NCI-H187 treated with DMSO at 0.1 percent for 48 hours (cell line): ENCODE data around the gene CCDC112.
"Not testable (repeated sequence)": the region's sequence is repeated elsewhere in the genome, so short reads cannot be mapped to it uniquely, and the experiment has no call there.

Experiments used
- DNase-seq: peaks from one replicate; lab custom pipeline; 2025; lab: John Stamatoyannopoulos, UW

The CCDC112 gene

GRCh38 chr5:115262011-115262320 lies 34.5 kb downstream of the CCDC112 start:
- DNase-seq, result no peak

GRCh38 chr5:115260248-115260647 lies 36.2 kb downstream of the CCDC112 start:
- no peak for DNase-seq

- no peak for DNase-seq
These were observed 38.5 kb downstream of the CCDC112 start for GRCh38 chr5:115257981-115258380.

DNA sequence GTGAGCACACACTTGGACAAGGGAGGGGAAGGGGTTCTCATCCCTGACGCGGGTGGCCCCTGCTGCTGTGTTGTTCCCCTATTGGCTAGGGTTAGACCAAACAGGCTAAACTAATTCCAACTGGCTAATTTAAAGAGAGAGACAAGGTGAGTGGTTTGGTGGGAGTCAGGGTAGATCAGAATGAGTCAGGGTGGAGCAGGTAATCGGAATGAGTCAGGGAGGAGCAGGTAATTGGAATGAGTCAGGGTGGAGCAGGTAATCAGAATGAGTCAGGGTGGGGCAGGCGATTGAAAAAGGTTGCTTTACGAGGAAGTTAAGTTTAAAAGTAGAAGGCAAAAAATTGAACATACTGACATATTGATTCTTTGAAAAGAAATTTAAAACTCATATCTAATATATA lies 47.1 kb downstream of the CCDC112 start:
- DNase-seq, result not testable (repeated sequence)

- no peak for DNase-seq
These were observed 50.0 kb downstream of the CCDC112 start for GRCh38 chr5:115246361-115246991.

GRCh38 chr5:115243412-115243811 lies 53.0 kb downstream of the CCDC112 start:
- no peak for DNase-seq

DNA sequence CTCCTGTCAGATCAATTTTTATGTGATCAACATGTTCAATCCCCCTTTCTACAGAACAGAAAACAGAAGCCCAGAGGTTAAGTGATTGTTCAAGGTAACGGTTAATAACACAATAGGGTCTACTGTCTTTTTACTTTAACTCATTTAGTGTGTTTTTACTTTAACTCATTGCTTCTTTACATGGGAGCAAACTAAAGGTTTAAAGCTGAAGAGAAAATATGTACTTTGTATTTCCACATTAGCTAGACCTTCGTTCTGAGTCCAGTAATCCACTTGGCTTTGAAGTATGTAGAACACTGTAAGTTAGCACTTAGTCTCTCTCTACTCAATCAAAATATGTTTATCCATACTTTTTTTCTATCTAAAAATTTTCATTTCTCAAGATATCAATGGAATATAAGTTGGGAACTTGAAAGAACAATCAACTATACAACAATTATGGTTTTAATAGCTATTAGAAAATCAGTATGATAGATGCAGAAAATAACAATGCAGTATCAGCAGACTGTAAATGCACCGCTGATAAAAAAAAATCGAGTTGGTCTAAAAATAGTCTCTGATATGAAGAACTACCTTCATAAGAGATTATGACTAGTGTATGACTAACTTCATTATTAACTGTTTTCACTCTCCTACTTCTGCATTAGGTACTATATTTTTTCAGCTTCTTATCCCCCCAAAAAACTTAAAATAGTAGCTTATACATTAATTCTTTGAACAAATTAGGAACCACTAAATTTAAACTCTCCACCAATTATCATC lies 54.4 kb downstream of the CCDC112 start:
- DNase-seq, result no peak

DNA sequence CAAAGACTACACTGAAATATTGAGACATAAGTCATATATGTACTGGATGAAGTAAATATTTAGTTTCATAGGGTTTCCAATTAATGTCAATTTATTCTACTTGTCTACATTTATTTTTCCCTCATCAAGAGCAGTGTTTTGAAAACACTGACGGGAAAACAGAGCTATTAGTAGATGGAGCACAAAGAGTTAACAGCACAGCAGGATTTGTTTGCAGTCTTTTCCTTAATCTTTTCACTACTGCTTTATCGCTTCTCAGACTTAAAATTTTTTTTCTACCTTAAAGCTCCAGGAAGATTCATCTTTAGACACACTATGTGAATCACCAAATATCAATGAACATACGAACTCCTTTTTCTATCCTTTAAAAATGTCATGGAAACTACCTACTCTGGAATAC lies 59.4 kb downstream of the CCDC112 start:
- DNase-seq, result no peak

DNA sequence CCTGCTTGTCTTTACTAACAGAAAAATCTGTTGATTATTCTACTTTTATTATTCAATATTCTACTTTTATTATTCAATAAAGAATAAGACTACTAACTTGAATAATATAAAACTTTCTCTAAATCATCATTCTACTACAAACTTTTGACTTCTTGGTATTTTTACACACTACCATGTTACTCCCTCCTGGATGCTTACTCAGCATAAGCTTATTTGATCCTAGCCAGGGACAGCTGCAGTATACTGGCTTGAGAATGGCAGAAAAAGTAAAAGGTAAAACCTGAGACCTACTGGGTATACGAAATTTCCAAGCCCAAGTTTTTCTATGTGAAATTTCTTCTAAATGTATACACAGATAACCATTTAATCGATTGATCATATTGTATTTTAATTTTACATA lies 59.9 kb downstream of the CCDC112 start:
- no peak for DNase-seq

DNA sequence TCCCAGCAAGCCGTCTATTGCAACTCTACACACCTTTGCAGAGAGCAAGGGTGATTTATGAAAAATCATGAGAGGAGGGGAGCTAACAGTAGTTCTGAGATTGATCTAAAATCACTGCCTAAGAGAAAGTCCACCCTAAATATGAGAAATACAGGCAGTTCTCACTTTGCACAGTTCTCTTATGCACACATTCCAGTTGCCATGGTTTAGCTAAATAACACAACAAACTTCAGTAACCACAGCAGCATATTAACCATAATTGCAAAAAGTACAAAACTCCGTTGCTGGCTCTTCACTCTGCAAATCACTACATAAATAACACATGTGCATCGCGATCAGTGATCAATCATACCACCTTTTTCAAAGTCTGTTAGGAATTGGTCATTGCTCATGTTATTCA lies 64.9 kb downstream of the CCDC112 start:
- no peak for DNase-seq

- DNase-seq, result no peak
These were observed 66.8 kb downstream of the CCDC112 start for GRCh38 chr5:115229606-115230005.

DNA sequence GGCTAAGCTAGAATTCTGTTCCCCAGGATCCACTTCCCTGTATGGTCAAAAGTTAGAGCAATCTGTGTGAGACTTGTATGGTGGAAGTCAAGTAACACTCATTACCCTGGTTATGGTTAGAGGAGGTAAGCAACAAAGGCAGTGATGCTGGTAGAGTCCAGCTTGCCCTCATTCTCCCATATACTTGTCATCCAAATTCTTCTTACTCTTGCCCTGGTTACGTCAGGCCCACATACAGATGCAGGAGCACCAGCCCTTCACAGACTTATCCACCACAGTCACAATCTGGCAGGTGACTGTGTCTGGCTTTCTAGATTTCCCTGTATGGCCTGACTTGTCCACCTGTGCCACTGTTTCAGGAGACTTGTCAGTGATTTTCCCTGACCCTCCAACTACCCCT lies 69.2 kb downstream of the CCDC112 start:
- no peak for DNase-seq
